ENCODE measurements around the gene SBK1. TPM values are rescaled to one million over a fixed set of nuclear protein-coding genes. Genes with fewer than 3 reads are reported as not detected.

Gene SBK1
- total RNA-seq, 1 experiment from 2014 or later, result under 0.01 TPM

- no peak for DNase-seq (ENCODE audit: low read depth)
Measured at GRCh38 chr16:28282045-28282444, 10.3 kb upstream of the SBK1 start.

- no peak for DNase-seq (ENCODE audit: low read depth)
Measured at GRCh38 chr16:28283173-28283572, 9.2 kb upstream of the SBK1 start.

GRCh38 chr16:28283798-28284577 lies 8.3 kb upstream of the SBK1 start:
- no peak for DNase-seq (ENCODE audit: low read depth)

GRCh38 chr16:28285649-28286048 lies 6.7 kb upstream of the SBK1 start:
- no peak for DNase-seq (ENCODE audit: low read depth)

GRCh38 chr16:28288114-28288513 lies 4.2 kb upstream of the SBK1 start:
- no peak for DNase-seq (ENCODE audit: low read depth)

GRCh38 chr16:28289048-28289447 lies 3.3 kb upstream of the SBK1 start:
- DNase-seq (ENCODE audit: low read depth), result no peak

GRCh38 chr16:28289939-28290858 lies 2.1 kb upstream of the SBK1 start:
- DNase-seq (ENCODE audit: low read depth), result no peak

GRCh38 chr16:28290859-28291254 lies 1.5 kb upstream of the SBK1 start:
- no peak for DNase-seq (ENCODE audit: low read depth)

- no peak for DNase-seq (ENCODE audit: low read depth)
Measured at GRCh38 chr16:28292731-28293600, 641 bp downstream of the SBK1 start.

GRCh38 chr16:28293601-28293960 lies 1.3 kb downstream of the SBK1 start:
- DNase-seq (ENCODE audit: low read depth), result no peak

GRCh38 chr16:28294201-28294600 lies 1.9 kb downstream of the SBK1 start:
- no peak for DNase-seq (ENCODE audit: low read depth)

- DNase-seq (ENCODE audit: low read depth), result no peak
Measured at GRCh38 chr16:28295276-28295675, 3.0 kb downstream of the SBK1 start.

- DNase-seq (ENCODE audit: low read depth), result no peak
Measured at GRCh38 chr16:28297308-28297707, 5.0 kb downstream of the SBK1 start.

- DNase-seq (ENCODE audit: low read depth), result no peak
Measured at GRCh38 chr16:28297784-28298510, 5.6 kb downstream of the SBK1 start.

- DNase-seq (ENCODE audit: low read depth), result no peak
Measured at GRCh38 chr16:28298511-28298878, 6.2 kb downstream of the SBK1 start.

- no peak for DNase-seq (ENCODE audit: low read depth)
Measured at GRCh38 chr16:28300327-28300726, 8.0 kb downstream of the SBK1 start.

GRCh38 chr16:28301154-28301553 lies 8.8 kb downstream of the SBK1 start:
- DNase-seq (ENCODE audit: low read depth), result no peak

GRCh38 chr16:28301620-28302019 lies 9.3 kb downstream of the SBK1 start:
- DNase-seq (ENCODE audit: low read depth), result no peak

- DNase-seq (ENCODE audit: low read depth), result no peak
Measured at GRCh38 chr16:28303132-28303531, 10.8 kb downstream of the SBK1 start.

- peak; percentile 30 for DNase-seq (ENCODE audit: low read depth)
Measured at GRCh38 chr16:28304214-28304613, 11.9 kb downstream of the SBK1 start.

- DNase-seq (ENCODE audit: low read depth), result no peak
Measured at GRCh38 chr16:28307936-28308335, 15.6 kb downstream of the SBK1 start.
